ENCODE results near the gene KIF3C. TPM values are rescaled to one million over a fixed set of nuclear protein-coding genes. Genes with fewer than 3 reads are reported as not detected.
A peak's percentile ranks its signal among the peaks of the same experiment; 100 is the strongest.
"Not testable (repeated sequence)": the region's sequence is repeated elsewhere in the genome, so short reads cannot be mapped to it uniquely, and the experiment has no call there.

Gene KIF3C
- total RNA-seq, 1 donor from 2014 or later: 13.2 TPM

DNA sequence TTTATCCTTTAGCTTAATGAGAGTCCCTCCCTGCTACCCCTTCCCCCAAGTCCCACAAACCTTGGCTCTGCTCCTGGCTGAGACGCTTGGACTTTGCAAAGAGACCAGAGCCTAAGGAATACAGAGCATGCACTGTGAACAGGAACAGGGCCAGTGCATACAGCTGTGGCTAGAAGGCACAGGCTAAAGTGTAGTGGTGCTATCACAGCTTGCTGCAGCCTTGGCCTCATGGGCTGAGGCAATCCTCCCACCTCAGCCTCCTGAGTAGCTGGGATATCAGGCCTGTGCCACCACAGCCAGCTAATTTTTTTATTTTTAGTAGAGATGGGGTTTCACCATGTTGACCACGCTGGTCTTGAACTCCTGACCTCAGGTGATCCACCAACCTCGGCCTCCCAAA lies 64.5 kb downstream of the KIF3C start:
- peaks cover 21% of the 10 kb centered on the region for H3K4me1 Mint-ChIP-seq
- H3K4me3 ChIP-seq: no peak overlapping the region
- no peaks in the 10 kb centered on the region for H3K36me3 ChIP-seq
- no peak overlapping the region for H3K9ac ChIP-seq
- H3K27ac Mint-ChIP-seq: peak overlapping the region; percentile 33
- H3K9me3 ChIP-seq (ENCODE audit: low read depth): no peaks in the 10 kb centered on the region
- peaks cover 8% of the 10 kb centered on the region for H3K4me1 ChIP-seq
- no peak overlapping the region for H3K27ac ChIP-seq
- H3F3A ChIP-seq (ENCODE audit: low read depth): peaks cover 10% of the 10 kb centered on the region
- no peak for DNase-seq (ENCODE audit: low spot score)
- H3K9me3 Mint-ChIP-seq: no peaks in the 10 kb centered on the region
- no peaks in the 10 kb centered on the region for H3K79me2 ChIP-seq (ENCODE audit: low read depth)
- H2AFZ ChIP-seq (replicated peaks): no peak overlapping the region
- TF ChIP-seq, protein P1, sequence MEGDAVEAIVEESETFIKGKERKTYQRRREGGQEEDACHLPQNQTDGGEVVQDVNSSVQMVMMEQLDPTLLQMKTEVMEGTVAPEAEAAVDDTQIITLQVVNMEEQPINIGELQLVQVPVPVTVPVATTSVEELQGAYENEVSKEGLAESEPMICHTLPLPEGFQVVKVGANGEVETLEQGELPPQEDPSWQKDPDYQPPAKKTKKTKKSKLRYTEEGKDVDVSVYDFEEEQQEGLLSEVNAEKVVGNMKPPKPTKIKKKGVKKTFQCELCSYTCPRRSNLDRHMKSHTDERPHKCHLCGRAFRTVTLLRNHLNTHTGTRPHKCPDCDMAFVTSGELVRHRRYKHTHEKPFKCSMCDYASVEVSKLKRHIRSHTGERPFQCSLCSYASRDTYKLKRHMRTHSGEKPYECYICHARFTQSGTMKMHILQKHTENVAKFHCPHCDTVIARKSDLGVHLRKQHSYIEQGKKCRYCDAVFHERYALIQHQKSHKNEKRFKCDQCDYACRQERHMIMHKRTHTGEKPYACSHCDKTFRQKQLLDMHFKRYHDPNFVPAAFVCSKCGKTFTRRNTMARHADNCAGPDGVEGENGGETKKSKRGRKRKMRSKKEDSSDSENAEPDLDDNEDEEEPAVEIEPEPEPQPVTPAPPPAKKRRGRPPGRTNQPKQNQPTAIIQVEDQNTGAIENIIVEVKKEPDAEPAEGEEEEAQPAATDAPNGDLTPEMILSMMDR (IDR thresholded peaks at IDR 0.05): no peak
- TF ChIP-seq EZH2 (IDR thresholded peaks at IDR 0.05) (no peak), EZH2phosphoT487 (IDR thresholded peaks at IDR 0.05) (no peak)
- H3K4me2 ChIP-seq: no peak overlapping the region
- no peak overlapping the region for H3K4me3 Mint-ChIP-seq
- no peaks in the 10 kb centered on the region for H3K27me3 ChIP-seq
- H4K20me1 ChIP-seq (ENCODE audit: low read depth): no peaks in the 10 kb centered on the region
- H3K27me3 Mint-ChIP-seq (ENCODE audit: insufficient read depth, low read depth): peaks cover under 1% of the 10 kb centered on the region
- H3K36me3 Mint-ChIP-seq: no peaks in the 10 kb centered on the region

DNA sequence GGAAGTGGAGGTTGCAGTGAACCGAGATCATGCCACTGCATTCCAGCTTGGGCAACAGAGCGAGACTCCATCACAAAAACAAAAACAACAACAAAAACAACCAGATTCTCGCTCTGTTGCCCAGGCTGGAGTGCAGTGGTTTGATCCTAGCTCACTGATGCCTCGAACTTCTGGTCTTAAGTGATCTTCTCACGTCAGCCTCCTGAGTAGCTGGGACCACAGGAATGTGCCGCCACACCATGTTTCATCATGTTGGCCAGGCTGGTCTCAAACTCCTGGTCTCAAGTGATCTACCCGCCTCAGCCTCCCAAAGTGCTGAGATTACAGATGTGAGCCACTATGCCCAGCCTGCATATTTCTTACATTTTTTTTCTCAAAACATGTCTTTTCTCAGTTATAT lies 64.9 kb downstream of the KIF3C start:
- not testable (repeated sequence) for H4K20me1 ChIP-seq (ENCODE audit: low read depth); H3K36me3 ChIP-seq; H3K9me3 Mint-ChIP-seq; H3K9ac ChIP-seq; H3K4me2 ChIP-seq; H3K4me3 Mint-ChIP-seq; DNase-seq (ENCODE audit: low spot score); H3K9me3 ChIP-seq (ENCODE audit: low read depth); H2AFZ ChIP-seq (replicated peaks); H3K79me2 ChIP-seq (ENCODE audit: low read depth); H3K27me3 ChIP-seq; H3K36me3 Mint-ChIP-seq; H3K4me3 ChIP-seq; H3K27me3 Mint-ChIP-seq (ENCODE audit: insufficient read depth, low read depth); H3K27ac ChIP-seq
- Histone ChIP-seq H3K4me1 (peaks cover 11% of the 10 kb centered on the region), H3F3A (ENCODE audit: low read depth) (peaks cover 14% of the 10 kb centered on the region)
- Mint-ChIP-seq H3K4me1 (peaks cover 25% of the 10 kb centered on the region), H3K27ac (peak overlapping the region; percentile 33)

DNA sequence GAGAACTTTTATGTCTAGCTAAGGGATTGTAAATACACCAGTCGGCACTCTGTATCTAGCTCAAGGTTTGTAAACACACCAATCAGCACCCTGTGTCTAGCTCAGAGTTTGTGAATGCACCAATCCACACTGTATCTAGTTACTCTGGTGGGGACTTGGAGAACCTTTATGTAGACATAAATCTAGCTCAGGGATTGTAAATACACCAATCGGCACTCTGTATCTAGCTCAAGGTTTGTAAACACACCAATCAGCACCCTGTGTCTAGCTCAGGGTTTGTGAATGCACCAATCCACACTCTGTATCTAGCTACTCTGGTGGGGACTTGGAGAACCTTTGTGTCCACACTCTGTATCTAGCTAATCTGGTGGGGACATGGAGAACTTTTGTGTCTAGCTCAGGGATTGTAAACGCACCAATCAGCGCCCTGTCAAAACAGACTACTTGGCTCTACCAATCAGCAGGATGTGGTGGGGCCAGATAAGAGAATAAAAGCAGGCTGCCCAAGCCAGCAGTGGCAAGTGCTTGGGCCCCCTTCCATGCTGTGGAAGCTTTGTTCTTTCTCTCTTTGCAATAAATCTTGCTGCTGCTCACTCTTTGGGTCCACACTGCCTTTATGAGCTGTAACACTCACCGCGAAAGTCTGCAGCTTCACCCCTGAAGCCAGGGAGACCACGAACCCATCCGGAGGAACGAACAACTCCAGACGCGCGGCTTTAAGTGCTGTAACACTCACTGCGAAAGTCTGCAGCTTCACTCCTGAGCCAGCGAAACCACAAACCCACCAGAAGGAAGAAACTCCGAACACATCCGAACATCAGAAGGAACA lies 66.1 kb downstream of the KIF3C start:
- not testable (repeated sequence) for DNase-seq (ENCODE audit: low spot score); H3K4me3 ChIP-seq; H3K4me2 ChIP-seq

DNA sequence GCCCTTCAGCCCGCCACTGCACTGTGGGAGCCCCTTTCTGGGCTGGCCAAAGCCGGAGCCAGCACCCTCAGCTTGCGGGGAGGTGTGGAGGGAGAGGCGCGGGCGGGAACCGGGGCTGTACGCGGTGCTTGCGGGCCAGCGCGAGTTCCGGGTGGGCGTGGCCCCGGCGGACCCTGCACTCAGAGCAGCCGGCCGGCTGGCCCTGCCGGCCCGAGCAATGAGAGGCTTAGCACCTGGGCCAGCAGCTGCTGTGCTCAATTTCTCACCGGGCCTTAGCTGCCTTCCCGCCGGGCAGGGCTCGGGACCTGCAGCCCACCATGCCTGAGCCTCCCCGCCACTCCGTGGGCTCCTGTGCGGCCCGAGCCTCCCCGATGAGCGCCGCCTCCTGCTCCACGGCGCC lies 66.9 kb downstream of the KIF3C start:
- H3K9ac ChIP-seq; H3K4me3 Mint-ChIP-seq; H3K27ac Mint-ChIP-seq; H3K9me3 ChIP-seq (ENCODE audit: low read depth); H3K4me3 ChIP-seq; H3K36me3 Mint-ChIP-seq; H3K9me3 Mint-ChIP-seq; H3K27me3 Mint-ChIP-seq (ENCODE audit: insufficient read depth, low read depth); H3K27me3 ChIP-seq; H2AFZ ChIP-seq (replicated peaks); H3K36me3 ChIP-seq; H3K79me2 ChIP-seq (ENCODE audit: low read depth); H3K27ac ChIP-seq; H4K20me1 ChIP-seq (ENCODE audit: low read depth); H3K4me2 ChIP-seq; DNase-seq (ENCODE audit: low spot score): not testable (repeated sequence)
- Histone ChIP-seq H3F3A (ENCODE audit: low read depth) (peaks cover 15% of the 10 kb centered on the region), H3K4me1 (peaks cover 11% of the 10 kb centered on the region)
- peaks cover 27% of the 10 kb centered on the region for H3K4me1 Mint-ChIP-seq

More for the DNA sequence above, 66.1 kb downstream of the KIF3C start:
- not testable (repeated sequence) for H3K9me3 ChIP-seq (ENCODE audit: low read depth); H3K27me3 Mint-ChIP-seq (ENCODE audit: insufficient read depth, low read depth); H3K27me3 ChIP-seq; H3K36me3 ChIP-seq; H3K9ac ChIP-seq; H3K79me2 ChIP-seq (ENCODE audit: low read depth); H3K36me3 Mint-ChIP-seq; H4K20me1 ChIP-seq (ENCODE audit: low read depth); H3K27ac ChIP-seq; H3K4me3 Mint-ChIP-seq; H3K9me3 Mint-ChIP-seq
- Histone ChIP-seq H2AFZ (replicated peaks) (peak overlapping the region; percentile 85), H3F3A (ENCODE audit: low read depth) (peaks cover 15% of the 10 kb centered on the region), H3K4me1 (peaks cover 11% of the 10 kb centered on the region)
- Mint-ChIP-seq H3K4me1 (peaks cover 27% of the 10 kb centered on the region), H3K27ac (peak overlapping the region; percentile 96)

DNA sequence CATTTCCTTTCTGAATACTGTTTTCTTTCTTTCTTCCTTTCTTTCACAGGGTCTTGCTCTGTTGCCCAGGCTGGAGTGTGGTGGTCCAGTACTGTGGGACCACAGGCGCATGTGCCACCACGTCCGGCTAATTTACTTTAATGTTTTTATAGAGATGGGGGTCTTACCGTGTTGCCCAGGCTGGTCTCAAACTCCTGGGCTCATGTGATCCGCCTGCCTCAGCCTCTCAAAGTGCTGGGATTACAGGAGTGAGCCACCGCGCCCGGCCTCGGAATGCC lies 68.7 kb downstream of the KIF3C start:
- Histone ChIP-seq H3K4me2 (peak overlapping the region; percentile 73), H3K4me3 (peak overlapping the region; percentile 9)
- peak overlapping the region; percentile 87 for H3K27ac Mint-ChIP-seq

More for the DNA sequence above, 68.7 kb downstream of the KIF3C start:
- H3K9ac ChIP-seq; H3K27me3 ChIP-seq; H3K36me3 ChIP-seq; H3K9me3 ChIP-seq (ENCODE audit: low read depth); H3K79me2 ChIP-seq (ENCODE audit: low read depth); H3K36me3 Mint-ChIP-seq; H3K9me3 Mint-ChIP-seq; H3K27ac ChIP-seq; H4K20me1 ChIP-seq (ENCODE audit: low read depth); H3K27me3 Mint-ChIP-seq (ENCODE audit: insufficient read depth, low read depth); DNase-seq (ENCODE audit: low spot score): not testable (repeated sequence)
- Histone ChIP-seq H2AFZ (replicated peaks) (peak overlapping the region; percentile 48), H3F3A (ENCODE audit: low read depth) (peaks cover 15% of the 10 kb centered on the region), H3K4me1 (peaks cover 11% of the 10 kb centered on the region)
- Mint-ChIP-seq H3K4me3 (peak overlapping the region; percentile 79), H3K4me1 (peaks cover 27% of the 10 kb centered on the region)
